HG02571 (cell line): Measurements from ENCODE around the gene XXYLT1.
"Not testable (repeated sequence)": the region's sequence is repeated elsewhere in the genome, so short reads cannot be mapped to it uniquely, and the experiment has no call there.

Experiments
- ATAC-seq: cut with Tn5 transposase; IDR thresholded peaks from one replicate; pipeline ENCODE4 v1.9.1; 2021; ENCODE audit warnings: mild to moderate bottlenecking, moderate library complexity; ENCODE audit not compliant: unreplicated experiment

The XXYLT1 gene

DNA sequence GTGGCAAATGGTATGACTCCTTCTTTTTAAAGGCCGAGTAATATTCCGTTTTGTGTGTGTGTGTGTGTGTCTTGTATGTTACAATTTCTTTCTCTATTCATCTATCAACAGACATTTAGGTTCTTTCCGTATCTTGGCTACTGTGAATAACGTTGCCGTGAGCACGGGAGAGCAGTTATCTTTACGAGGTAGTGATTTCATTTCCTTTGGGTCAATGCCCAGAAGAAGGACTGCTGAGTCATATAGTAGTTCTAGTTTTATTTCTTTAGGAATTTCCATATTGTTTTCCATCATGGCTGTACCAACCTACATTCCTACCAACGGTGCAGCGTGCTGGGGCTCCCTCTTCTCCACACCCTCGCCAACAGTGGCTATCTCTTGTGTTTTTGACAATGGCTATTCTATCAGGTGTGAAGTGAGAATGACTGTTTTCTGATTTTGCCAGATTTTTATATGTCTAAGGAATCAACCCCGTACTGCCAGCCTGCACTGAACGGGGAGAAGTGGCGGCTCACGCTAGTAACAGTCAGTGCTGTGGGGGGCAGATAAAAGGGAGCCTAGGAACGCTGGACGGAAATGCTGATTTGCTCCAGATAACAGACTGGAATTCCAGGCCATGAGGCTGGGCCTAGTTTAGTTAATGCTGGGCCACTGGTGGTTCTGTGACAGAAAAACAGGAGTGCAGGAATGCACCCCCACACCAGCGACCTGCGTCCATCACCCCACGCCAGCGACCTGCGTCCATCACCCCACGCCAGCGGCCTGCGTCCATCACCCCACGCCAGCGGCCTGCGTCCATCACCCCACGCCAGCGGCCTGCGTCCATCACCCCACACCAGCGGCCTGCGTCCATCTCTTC is 168.1 kb downstream of the XXYLT1 start:
- ATAC-seq: no peak

DNA sequence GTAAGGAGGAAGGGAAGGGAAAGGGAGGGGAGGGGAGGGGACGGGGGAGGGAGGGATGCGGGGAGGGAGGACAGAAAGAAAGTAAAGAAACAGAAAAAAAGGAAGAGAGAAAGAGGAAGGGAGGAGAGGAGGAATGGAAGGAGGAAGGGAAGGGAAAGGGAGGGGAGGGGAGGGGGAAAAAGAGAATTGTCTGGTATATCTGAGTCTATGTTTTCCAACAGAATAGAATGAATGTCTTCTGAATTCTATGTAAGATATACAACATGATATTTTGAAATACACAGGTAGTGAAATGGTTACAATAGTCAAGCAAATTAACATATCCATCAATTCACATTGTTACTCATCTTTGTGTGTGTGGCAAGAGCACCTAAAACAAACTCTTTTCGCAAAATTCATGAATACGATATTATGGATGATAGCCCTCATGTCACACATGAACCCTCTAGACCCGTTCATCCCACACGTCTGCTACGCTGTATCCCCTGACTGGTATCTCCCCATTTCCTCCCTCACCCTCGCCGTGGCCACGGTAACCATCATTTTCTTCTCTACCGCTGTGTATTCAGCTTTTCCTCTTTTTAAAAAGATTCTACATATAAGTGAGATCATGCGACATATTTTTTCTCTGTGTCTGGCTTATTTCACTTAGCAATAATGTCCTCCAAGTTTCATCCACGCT is 168.9 kb downstream of the XXYLT1 start:
- ATAC-seq: no peak

DNA sequence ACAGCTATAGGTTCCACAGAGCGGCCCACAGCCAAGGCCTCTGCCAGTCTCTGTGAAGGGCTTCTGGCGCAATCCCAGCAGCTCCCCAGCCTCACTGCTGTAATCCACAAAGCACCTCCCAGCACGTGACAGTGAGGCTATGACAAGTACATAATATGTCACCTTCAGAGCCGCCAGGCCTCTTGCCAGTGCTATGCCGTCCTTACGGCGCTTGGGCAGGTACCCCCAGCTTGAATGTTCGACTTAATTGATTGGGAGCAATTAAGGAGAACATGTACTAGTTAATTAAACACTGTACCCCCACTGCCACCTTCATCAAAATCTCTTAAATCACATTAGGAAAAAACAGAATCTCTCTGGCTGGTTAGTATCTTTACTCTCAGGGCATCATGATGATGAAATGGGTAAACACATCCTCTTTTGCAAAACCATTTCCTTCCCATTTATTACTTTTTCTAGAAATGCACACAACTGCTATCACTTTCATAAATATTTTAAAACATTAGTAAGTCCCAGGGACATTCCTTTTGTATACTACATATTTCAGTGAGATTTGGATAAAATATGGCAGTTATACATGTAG is 169.9 kb downstream of the XXYLT1 start:
- no peak for ATAC-seq

DNA sequence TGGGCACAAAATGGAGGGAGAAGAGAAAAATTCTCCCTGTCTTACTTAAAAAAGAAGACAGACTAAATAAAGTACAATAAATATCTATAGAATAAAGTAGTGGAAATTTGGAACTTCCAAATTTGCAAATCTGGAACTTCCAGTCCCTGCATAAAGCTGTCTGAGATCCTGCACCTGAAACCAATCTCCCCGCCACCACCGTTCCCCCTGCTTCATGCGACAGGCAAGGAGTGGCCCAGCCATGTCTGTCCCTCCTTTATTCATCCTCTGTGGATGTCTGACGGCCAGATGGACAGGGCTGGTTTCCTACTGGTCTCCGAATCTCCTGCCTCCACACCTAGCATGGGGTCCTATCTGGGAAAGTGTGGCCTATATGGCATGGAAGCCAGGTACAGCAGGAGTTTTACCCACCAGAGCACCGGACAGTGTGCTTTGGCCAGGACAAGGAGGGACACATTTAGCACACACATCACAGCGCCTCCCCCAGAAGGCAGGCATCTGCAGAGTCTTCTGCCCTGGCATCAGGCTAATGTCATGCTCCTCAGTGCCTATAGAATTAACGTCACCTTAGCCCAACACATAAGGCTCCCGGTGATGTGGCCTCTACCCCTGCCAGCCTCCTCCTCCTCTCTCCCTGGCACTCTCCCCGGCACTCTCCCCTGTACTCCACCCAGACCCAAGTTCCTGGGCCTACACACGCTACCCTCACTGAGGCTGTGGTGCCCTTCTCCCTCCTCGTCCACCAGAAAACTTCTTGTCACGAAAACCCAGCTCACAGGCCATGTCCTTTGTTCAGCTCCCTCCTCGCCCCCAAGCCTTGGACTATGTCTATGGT is 170.8 kb downstream of the XXYLT1 start:
- ATAC-seq: no peak

DNA sequence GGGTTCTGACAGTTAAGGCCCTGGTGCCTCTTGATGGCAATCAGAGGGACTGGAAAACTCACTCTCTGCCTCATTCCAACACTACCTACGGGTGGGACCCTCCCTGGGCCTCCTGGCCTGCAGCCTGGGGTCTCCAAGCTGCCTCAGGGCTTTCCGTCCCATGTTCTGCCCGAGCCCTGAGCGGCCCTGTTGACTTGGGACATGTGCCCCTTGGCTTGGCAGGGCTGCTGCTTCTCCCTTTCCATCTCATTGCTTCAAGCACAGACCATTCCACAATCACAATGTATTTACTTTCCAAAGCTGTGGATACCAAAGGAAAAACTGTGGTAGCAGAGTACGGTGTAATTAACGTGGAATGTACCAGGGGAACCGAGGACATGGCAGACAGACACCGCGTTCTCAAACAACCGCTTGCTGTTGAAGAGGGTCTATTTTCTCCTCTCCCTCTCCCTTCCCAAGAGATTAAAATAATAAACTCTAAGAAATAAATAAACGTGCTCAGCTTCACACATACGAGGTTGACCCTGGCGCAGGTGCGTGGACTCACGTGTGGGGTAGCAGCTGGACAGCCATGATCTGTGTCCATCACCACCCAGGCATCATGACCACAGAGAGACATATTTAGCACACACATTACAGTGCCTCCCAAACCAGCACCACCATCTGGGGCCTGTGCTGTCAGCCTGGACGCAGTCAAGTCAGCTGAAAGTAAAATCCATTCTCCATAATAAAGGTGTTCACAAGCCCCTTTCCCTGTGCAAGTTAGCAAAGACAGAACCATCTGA is 172.0 kb downstream of the XXYLT1 start:
- no peak for ATAC-seq

DNA sequence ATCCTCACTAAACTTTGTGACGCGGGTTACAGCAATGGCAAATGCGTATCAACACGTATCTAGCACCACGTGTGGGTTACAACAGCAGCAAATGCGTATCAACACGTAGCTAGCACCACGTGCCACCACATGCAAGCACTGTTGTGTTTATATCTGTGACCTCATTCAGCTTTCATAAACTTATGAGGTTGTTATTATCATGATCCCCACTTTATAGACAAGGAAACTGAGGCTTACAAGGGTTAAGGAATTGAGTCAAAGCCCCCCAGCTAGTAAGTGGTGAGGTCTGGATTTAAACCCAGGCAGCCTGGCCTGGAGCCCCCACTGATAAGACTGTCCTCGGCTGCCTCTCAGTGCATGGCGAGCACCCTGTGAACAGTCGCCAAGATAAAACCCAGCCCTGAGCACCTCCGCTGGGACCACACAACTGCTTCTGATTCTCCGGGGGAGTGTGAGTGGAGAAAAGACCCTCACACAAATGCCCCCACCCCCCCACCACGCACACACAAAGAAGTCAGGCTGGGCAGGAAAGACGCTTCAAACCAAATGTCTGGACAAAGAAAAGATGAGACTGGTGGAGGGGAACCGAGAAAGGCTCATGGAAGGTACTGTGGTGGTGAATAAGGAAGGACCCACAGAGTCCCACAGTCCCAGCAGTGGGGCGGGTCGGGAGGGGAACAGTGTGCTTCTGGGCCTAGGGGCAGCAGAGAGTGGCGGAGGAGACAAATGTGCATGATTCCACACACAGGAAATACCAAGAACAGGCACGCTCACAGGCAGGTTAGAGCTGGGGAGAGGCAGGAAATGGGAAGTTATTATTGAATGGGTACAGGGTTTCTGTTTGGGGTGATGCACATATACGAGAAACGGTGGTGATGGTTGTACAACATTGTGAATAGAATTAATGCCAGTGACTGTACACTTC is 173.4 kb downstream of the XXYLT1 start:
- no peak for ATAC-seq

DNA sequence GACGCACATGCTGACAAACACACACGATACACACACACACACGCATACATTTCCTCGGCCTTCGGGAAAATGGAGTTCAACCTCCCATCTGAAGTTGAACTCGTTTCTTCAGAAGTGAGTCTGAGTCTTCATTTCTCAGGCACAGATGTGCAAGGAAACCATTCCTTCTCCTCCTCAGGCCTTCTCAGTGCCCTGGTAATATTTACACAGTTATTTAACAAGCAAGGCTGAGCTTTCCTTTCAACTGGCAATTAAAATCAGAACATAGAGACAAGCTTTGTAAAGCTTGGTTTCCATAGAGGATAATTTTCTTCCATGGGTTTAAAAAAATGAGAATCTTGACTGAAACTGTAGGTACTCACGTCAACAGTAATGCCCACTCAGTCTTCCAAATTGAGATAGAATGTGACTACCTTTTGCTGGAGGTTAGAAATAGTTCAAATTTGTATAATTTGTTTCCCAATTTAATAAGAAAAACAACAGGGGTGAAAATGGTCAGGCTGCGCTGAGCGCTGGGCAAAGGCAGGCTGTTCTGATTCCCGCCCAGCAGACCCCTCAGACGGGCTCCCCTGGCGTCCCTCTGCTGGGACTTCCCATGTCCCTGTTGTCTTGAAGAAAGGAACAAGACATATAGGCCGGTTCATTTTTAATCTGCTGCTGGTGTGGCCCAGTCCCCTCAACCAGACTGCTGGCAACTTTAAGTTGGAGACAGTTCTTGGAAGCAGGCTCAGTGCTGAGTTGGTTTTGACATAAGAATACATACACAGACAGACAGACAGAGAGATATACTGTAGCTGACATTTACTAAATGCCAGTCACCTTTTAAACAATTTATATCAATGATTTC is 174.3 kb downstream of the XXYLT1 start:
- ATAC-seq: no peak

DNA sequence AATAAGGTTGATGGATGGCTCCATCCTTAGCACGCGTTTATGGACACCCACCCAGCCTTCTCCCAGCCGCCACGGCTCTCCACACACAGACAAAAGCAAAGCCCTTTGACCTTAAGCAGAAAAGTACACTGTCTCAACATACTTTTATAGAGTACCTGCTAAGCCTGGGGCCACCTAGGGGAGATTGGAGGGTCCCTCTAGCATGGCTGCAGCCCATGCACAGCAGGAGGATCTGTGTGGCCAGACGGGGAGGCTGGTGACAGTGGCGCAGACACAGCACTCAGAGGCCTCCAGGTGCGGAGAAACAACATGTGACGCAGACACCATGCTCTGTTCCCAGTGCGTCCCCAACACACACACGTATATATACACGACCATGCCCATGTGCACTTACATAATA is 174.9 kb downstream of the XXYLT1 start:
- no peak for ATAC-seq

DNA sequence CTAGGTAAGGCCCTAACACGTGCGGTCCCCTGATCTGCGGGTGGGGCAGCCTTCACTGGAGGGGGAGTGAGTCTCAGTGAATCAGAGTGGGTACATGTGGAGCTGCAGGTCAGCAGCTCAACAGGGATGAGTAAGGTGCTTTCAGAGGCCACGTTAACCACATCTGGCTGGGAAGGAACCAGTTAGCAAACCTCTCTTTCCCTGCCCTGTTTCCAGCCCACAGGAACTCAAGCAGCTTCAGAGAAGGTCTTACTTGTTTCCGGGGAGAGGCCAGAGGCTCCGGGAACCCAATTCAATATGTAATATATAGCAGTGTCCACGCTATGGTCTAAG is 175.3 kb downstream of the XXYLT1 start:
- ATAC-seq: no peak

DNA sequence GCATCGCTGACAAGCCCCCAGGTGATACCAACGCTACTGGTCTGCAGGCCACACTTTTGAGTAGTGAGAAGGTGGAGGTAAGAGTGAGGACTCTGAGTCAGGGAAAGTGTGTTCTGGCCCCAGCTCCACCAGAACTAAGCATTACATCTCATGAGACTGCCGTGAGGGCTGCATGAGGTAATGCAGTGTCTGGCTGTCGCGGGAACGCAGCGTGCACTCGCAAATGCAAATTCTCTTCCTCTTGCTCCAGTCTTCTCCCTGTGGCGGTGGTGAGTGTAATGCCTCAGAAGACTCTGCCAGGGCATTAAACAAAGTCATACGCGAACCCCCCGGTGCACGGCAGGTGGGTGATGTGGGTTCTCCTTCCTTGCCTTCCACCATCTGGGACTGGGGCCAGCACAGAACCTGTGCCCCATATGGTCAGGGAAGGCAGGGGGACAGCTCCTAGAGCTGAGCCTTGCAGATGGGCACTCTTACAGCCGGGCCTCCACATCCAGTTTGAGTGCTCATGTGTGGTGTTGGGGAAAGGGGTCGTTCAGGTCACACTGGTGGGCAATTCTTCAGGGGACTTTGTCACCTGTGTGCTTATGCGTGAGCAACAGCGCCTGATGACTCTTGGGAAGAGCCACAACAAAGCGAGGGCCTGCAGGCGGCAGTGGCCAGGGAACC is 175.8 kb downstream of the XXYLT1 start:
- peak; percentile 68 for ATAC-seq

DNA sequence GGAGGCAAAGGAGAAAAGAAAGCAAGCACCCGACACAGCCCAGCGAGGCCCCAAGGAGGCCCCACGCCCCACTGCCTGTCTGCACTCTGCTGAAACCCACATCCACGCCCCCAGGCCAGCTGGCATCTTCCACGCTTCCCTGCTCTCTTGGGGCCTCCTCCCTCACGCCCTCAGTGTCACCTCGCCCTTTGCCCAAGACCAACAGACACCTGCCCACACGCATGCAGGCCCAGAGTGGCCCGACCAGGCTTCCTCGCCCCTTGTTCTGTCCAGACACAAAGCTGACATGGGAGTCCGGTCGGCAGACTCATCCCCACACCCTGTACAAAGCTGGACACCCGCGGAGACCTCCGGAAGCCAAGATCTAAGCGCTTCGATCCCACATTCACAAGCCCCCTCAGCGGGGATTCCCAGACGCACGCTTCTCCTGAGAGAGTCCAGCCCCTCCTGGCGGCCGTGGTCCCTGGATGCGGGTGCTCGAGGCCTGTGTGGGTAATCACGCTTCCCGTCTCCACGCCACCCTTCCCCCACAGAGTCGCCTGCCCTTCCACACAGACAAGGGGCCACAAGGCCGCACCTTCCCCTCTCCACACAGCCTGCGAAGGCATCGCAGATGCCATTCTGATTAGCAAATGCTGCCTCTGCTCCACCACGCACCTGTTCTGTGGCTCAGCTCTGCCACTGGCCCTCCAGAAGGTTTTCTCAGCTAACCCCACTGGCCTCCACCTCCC is 176.6 kb downstream of the XXYLT1 start:
- peak; percentile 66 for ATAC-seq

DNA sequence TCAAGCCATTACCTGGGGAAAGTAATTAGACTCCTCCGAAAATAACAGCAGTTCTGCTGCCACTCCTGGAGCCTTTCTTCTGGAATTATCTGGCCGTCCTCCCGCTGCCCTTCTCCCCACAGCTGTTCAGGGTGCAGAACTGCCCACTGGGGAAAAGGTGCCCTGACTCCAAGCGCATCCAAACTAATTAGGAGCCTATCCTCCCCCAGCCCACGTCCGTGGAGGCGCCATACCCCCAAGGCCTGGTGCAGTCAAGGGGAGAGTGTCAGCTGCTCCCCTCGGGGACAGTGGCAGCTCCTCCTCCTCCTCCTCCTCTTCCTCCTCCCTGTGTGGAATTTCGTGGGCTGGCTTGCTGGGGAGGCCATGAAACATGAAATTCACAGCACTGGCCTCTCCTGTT is 177.2 kb downstream of the XXYLT1 start:
- peak; percentile 7 for ATAC-seq

DNA sequence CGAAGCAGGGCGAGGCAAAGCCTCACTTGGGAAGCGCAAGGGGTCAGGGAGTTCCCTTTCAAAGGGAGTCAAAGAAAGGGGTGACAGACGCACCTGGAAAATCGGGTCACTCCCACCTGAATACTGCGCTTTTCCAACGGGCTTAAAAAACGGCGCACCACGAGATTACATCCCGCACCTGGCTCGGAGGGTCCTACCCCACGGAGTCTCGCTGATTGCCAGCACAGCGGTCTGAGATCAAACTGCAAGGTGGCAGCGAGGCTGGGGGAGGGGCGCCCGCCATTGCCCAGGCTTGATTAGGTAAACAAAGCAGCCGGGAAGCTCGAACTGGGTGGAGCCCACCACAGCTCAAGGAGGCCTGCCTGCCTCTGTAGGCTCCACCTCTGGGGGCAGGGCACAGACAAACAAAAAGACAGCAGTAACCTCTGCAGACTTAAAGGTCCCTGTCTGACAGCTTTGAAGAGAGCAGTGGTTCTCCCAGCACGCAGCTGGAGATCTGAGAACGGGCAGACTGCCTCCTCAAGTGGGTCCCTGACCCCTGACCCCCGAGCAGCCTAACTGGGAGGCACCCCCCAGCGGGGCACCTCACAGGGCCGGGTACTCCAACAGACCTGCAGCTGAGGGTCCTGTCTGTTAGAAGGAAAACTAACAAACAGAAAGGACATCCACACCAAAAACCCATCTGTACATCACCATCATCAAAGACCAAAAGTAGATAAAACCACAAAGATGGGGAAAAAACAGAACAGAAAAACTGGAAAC is 182.9 kb downstream of the XXYLT1 start:
- not testable (repeated sequence) for ATAC-seq

DNA sequence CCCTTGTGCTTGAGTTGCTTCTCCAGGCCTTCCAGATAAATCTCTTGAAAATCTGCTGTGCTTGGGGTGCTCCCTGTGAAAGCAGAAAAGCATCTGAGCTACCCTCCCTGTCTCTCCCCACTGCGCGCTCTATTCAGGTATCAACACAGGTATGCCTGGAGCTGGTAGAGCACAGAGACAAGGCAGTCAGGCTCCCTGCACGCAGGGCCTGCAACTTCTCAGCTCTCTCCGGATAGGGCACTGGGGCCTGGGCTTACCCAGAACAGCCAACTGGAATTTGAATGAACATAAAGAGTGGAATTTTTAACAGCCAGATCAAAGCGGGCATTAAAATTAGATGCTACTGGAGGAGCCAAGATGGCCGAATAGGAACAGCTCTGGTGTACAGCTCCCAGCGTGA is 183.6 kb downstream of the XXYLT1 start:
- no peak for ATAC-seq

DNA sequence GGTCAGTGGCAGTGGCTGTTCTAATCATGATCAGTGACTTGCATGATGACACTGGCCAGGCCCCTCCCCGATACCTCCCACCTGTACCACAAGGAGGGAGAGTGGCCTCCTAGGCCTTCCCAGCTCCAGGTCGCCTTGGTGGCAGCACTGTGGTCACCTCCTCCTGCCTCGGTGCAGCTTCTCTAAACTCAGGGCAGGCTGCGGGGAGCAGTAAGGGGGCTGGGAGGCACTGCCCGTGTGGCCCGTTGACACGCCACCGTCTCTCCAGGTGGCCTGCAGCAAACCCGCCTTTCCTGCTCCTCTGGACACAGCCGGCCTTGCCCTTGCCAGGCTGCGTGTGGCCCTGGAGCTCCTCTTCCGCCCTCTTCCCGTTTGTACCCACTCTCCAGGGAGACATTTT is 184.1 kb downstream of the XXYLT1 start:
- no peak for ATAC-seq

DNA sequence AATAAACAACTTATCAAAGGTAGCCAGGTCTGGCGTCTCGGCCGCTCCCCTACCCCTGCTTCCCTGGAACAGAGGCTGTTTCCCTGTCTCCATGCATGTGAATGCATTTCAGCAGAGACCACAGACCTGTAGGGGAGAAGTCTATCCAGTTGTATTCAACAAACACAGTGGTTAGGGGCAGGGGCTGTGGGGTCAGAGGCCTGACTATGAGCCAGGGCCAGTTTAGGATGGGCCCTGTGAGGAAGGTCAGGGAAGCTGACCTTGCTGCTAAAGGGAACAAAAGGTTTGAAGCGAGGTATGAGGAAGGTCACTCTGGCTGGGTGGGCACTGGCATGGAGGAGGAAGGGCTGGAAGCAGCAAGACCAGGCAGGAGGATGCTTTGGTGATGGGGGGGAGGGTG is 184.6 kb downstream of the XXYLT1 start:
- ATAC-seq: no peak
